Renal cortex interstitium (tissue), 11 donors: ENCODE measurements around the gene NATD1. TPM values are rescaled to one million over a fixed set of nuclear protein-coding genes. Genes with fewer than 3 reads are reported as not detected.
"Not testable (repeated sequence)": the region's sequence is repeated elsewhere in the genome, so short reads cannot be mapped to it uniquely, and the experiment has no call there.

ENCODE experiments used
- DNase-seq, 11 donors: peaks; one replicate each; pipeline ENCODE4 v3.0.0-alpha.2; 2013; ENCODE audit warnings: low read depth in 9 of 11, low spot score in 4 of 11; ENCODE audit errors: extremely low read depth in 1 of 11
- polyA plus RNA-seq, 3 donors: library from polyadenylated mRNA; unstranded; fragments of 120-200 nt; gene quantifications; one replicate each; pipeline ENCODE4 v1.2.1, GENCODE V29; 2013; ENCODE audit not compliant: insufficient read length in 3 of 3

NATD1 gene
- polyA plus RNA-seq, 3 donors, result 11.9 to 14.9 (median 13.1) TPM

DNA sequence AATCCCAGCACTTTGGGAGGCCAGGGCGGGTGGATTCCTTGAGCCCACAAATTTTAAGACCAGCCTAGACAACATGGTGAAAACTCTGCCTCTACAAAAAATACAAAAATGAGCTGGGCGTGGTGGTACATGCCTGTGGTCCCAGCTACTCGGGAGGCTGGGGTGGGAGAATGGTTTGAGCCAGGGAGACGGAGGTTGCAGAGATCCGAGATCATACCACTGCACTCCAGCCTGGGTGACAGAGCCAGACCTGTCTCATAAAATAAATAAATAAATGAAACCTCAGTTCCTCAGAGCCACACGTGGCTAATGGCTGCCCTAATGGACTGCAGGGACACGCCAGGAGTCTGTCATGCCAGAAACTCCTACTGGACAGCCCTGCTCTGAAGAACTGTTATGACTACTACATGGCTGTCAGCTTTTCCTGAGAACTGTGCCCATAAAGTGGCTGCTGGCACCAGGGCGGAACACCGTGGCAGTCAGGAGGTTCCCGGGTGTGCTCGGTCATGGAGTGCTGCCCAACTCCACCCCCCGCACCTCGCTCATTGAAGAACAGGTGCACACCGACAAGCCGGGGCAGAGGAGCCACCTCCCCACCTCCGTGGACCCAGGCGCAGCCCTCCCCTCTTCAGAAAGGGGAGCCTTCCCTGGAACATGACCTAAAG, 43.6 kb downstream of the NATD1 start:
- peak in 1 of 11 donors; percentile 18 for DNase-seq

GRCh38 chr17:21208352-21208751, 44.9 kb downstream of the NATD1 start:
- no peak for DNase-seq

DNA sequence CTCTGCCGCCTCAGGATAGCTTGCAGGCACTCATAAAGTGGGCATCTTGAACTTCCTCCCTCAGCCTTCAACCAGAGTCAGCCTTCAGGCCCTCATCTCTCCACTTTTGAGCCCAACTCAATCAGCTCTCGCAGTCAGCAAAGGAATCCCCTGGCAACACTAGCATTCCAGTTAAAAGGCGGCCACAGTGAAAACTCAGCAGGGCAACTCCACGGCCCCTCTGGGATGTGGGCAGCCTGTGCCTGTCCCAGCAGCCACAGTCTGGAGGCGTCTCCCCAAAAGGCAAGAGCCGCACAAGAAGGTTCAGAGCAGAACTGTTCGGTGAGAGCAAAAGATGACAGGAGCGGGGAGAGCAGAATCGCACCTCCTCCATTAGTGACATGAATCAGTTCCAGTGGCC, 48.3 kb downstream of the NATD1 start:
- DNase-seq, result no peak

GRCh38 chr17:21202512-21202911, 50.7 kb downstream of the NATD1 start:
- DNase-seq, result no peak

- no peak for DNase-seq
These were observed 51.3 kb downstream of the NATD1 start for GRCh38 chr17:21201874-21202273.

DNA sequence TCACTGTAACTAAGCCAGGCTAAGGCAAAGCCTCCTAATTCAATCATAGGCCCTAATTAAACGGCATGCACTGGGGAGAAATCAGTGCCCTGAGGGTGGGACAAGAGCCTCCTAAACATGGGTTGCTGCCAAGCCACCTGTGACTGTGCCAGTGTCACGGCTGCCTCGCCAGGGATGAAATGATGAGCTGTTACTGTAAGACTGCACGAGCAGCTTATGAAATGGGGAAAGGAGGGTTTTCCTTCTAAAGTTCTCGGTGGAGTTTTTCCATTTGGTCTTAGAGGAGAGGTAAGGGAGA, 52.0 kb downstream of the NATD1 start:
- DNase-seq, result no peak

DNA sequence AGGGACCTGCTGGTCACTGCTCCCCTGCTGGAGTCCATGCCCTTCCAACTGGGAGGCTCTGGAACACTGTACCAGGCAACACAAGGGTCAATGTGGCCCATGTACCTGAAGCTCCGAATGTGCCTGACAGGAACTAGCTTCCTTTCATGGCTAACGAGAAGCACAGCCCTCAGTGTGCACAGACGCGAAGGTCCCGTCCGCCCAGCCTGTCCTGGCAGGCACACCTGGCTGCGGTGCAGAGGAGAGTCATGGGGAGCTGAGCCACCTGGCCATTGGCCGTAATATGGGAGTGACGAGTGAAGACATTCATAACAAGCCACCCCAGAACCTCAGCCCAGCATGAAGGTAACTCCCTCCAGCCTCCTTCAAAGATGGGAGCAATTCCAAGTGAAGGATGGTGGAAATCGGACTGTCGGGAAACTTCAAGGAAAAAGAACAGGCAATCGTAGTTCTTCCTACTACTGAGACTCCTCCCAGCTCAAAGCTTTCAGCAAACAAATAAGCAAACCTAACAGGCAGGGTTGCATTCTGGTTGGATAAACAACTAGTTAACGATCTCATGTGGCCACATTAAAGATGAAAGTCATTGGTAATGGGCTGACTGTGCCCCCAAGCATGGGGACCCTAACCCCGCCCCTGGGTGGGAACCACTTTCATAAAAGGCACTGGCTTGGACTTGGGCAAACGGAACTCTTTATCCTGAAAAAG, 52.5 kb downstream of the NATD1 start:
- no peak for DNase-seq

- DNase-seq, result no peak
These were observed 53.4 kb downstream of the NATD1 start for GRCh38 chr17:21199856-21200255.

DNA sequence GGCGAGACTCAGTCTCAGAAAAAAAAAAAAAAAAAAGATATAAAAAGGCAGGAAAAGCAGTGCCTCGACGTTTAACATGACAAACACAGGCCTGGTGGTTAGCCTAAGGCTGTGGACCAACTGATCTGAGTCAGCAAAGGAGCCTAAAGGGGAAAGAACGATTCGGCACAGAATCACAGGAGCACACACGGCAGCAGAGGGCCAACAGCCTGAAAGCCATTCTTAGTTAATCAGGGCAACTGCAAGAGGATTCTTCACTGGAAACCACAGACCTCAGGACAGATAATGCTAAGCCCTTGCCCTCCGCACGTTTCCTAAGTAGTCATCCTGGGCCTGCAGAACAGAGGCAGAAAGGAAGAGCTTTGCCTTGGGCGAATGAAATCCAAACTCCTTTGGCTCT, 53.9 kb downstream of the NATD1 start:
- DNase-seq, result no peak

DNA sequence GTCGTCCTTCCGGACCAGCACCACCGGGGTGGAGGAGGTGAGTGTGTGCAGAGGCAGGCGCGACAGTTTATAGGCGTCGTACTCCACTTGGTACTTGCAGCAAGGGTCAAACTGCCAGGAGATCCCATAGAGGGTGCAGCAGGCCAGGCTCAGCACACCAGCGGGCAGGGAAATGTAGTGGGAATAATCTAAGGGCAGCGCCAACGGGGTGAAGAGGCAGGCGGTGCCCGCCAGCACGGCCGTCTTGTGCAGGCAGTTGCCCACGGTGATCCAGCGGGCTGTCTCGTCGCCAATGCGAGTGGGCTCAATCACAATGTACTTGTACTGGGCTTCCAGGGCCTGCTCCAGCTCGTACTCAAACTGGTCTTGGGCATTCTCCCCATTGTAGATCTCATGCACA, 54.8 kb downstream of the NATD1 start:
- DNase-seq, result no peak

GRCh38 chr17:21196126-21196525, 57.1 kb downstream of the NATD1 start:
- no peak for DNase-seq

DNA sequence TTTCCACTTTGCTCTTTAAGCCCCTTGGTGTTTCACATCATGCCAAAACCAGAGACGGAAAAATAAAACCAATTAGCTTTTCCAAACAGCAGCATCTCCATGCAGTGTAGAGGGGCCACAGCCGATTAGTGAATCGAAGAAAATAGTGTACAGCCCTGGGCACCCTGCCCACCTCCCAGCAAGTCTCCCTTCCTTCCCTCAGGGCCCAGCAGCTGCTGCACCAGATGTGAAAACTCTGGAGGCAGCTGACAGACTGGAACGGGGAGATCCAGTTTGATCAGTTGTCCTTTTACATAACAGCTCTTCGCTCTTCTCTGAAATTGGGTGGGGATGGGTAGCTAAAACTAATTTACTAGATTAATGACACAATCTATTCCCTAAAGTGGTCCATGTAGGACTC, 58.5 kb downstream of the NATD1 start:
- no peak for DNase-seq

- DNase-seq, result no peak
These were observed 59.0 kb downstream of the NATD1 start for GRCh38 chr17:21194226-21194625.

GRCh38 chr17:21193031-21193430, 60.2 kb downstream of the NATD1 start:
- DNase-seq, result no peak

DNA sequence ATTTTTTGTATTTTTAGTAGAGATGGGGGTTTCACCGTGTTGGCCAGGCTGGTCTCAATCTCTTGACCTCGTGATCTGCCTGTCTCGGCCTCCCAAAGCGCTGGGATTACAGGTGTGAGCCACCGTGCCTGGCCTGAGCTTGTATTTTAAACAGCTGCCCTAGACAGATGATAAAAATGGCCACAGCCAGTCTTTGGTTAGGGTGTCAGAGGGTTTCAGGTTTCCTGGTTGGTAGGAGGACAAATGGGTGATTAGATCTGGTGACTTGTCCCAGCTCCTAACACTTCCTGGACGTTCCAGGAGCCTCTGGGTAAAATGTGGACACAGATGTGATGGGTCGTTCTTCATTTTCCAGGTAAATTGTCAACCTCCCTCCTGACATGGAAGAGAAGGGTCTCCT, 60.8 kb downstream of the NATD1 start:
- DNase-seq, result not testable (repeated sequence)

- no peak for DNase-seq
These were observed 61.5 kb downstream of the NATD1 start for GRCh38 chr17:21191698-21192097.

DNA sequence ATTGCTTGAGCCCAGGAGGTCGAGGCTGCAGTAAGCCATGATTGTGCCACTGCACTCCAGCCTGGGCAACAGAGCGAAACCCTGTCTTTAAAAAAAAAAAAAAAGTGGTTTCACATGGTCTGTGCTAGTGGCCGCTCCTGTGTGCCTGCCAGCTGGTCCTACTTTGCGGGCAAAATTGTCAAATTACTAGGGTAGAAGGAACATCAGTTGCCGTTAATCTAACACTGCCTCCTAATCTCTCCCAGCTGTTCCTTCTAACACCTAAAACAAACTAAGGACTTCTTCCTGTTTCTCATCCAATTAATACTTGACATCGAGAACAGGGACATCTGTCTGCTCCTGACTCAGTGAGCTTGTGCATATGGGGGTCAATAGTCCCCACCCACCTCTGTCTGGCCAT, 63.1 kb downstream of the NATD1 start:
- DNase-seq, result no peak

DNA sequence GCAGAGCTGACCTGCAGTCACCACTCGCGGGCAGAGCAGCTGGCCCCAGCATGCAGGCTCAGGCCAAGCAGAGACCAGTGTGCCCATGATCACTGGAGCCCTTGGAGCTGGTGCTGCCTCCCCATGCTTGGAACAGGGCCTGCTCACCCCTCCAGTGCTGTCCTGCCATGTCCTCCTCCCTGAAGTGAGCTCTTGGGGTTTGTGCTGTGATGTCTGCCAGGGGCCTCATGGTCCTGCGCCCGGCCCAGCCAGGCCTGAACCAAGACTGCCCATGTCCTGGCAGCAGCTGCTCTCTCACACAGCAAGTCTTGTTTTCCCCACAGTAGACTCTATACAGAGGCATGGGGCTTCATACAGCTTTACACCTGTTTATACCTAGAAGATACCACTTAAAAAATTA, 63.8 kb downstream of the NATD1 start:
- DNase-seq, result no peak
